Thoracic aorta (tissue), 2 donors: Measurements from ENCODE around the gene ROBO1. TPM values are rescaled to one million over a fixed set of nuclear protein-coding genes. Genes with fewer than 3 reads are reported as not detected.

ENCODE experiments used
- ATAC-seq: fragments of 150-250 bp; one replicate; pipeline ENCODE4 v1.8.0; 2017; ENCODE audit warnings: low read depth; ENCODE audit not compliant: insufficient number of reproducible peaks, low FRiP score
- DNase-seq: peaks from one replicate; pipeline ENCODE4 v3.0.0-alpha.2; 2020; ENCODE audit warnings: low spot score
- H3K27ac ChIP-seq, 2 donors: fragments of 200-600 bp; sonication (generic); 1 replicate in 1 of 2; 2 replicates in 1 of 2; pipeline ENCODE4 v1.5.1; 2016; ENCODE audit warnings: mild to moderate bottlenecking in 2 of 2, moderate library complexity in 2 of 2
- H3K27me3 ChIP-seq: fragments of 200-600 bp; sonication (generic); replicated peaks from 2 replicates; pipeline ENCODE4 v1.6.0; 2016; ENCODE audit warnings: mild to moderate bottlenecking; ENCODE audit not compliant: insufficient read depth
- H3K36me3 ChIP-seq: fragments of 200-600 bp; sonication (generic); one replicate; pipeline ENCODE4 v1.5.1; 2016
- H3K4me1 ChIP-seq, 2 donors: fragments of 200-600 bp; sonication (generic); 1 replicate in 1 of 2; 2 replicates in 1 of 2; pipeline versions ENCODE4 v1.5.1 to v1.6.0; 2016; ENCODE audit warnings: low read depth in 2 of 2, mild to moderate bottlenecking in 1 of 2; ENCODE audit not compliant: control insufficient read depth in 1 of 2
- H3K4me3 ChIP-seq: fragments of 200-600 bp; sonication (generic); 2 replicates; pipeline ENCODE4 v1.5.1; 2016; ENCODE audit warnings: mild to moderate bottlenecking
- H3K9me3 ChIP-seq: fragments of 200-600 bp; sonication (generic); 2 replicates; pipeline ENCODE4 v1.5.1; 2016
- CTCF ChIP-seq: fragments of 200-600 bp; sonication (generic); IDR thresholded peaks from one replicate; pipeline ENCODE4 v1.5.1; 2019; ENCODE audit warnings: antibody characterized with exemption
- total RNA-seq, 2 donors: library from RNA; depleted of rRNA; stranded (reverse); fragments of >200 nt; gene quantifications; one replicate each; pipeline versions ENCODE4 v1.1.0 to v1.2.3, GENCODE V29; 2016

The ROBO1 gene
- total RNA-seq, 2 donors from 2014 or later, result 13.3 to 24.4 TPM

- no peaks in the 10 kb centered on the region for H3K27me3 ChIP-seq
- no peak overlapping the region for H3K27ac ChIP-seq
- ATAC-seq (no peak), DNase-seq (no peak)
- no peaks in the 10 kb centered on the region for H3K36me3 ChIP-seq
- no peak overlapping the region for H3K4me3 ChIP-seq
- TF ChIP-seq CTCF, result no peak
- H3K9me3 ChIP-seq, result no peaks in the 10 kb centered on the region
- H3K4me1 ChIP-seq, result no peaks in the 10 kb centered on the region
Measured at GRCh38 chr3:78927759-78928158, 840.0 kb downstream of the ROBO1 start.

GRCh38 chr3:78926523-78926922 is 841.3 kb downstream of the ROBO1 start:
- Histone ChIP-seq H3K27me3 (no peaks in the 10 kb centered on the region), H3K4me1 (no peaks in the 10 kb centered on the region), H3K4me3 (no peak overlapping the region), H3K36me3 (no peaks in the 10 kb centered on the region), H3K9me3 (no peaks in the 10 kb centered on the region), H3K27ac (no peak overlapping the region)
- no peak for TF ChIP-seq CTCF
- DNase-seq (no peak), ATAC-seq (no peak)

GRCh38 chr3:78924711-78925110 is 843.1 kb downstream of the ROBO1 start:
- no peak overlapping the region for H3K4me3 ChIP-seq
- H3K4me1 ChIP-seq, result no peaks in the 10 kb centered on the region
- TF ChIP-seq CTCF, result no peak
- no peaks in the 10 kb centered on the region for H3K27me3 ChIP-seq
- no peaks in the 10 kb centered on the region for H3K36me3 ChIP-seq
- H3K27ac ChIP-seq, result no peak overlapping the region
- no peaks in the 10 kb centered on the region for H3K9me3 ChIP-seq
- no peak for DNase-seq
- ATAC-seq, result no peak

GRCh38 chr3:78919021-78919755 is 848.6 kb downstream of the ROBO1 start:
- no peaks in the 10 kb centered on the region for H3K27me3 ChIP-seq
- peaks cover 14 to 15% of the 10 kb centered on the region in 2 donors for H3K4me1 ChIP-seq
- no peak for DNase-seq
- H3K36me3 ChIP-seq, result no peaks in the 10 kb centered on the region
- no peaks in the 10 kb centered on the region for H3K9me3 ChIP-seq
- H3K27ac ChIP-seq, result peak overlapping the region in 1 of 2 donors; percentile 42
- H3K4me3 ChIP-seq, result no peak overlapping the region
- no peak for TF ChIP-seq CTCF
- no peak for ATAC-seq

GRCh38 chr3:78918361-78919020 is 849.3 kb downstream of the ROBO1 start:
- Histone ChIP-seq H3K9me3 (no peaks in the 10 kb centered on the region), H3K4me1 (peaks cover 14 to 15% of the 10 kb centered on the region in 2 donors), H3K27me3 (no peaks in the 10 kb centered on the region), H3K27ac (peak overlapping the region; percentile 10 to 42), H3K36me3 (no peaks in the 10 kb centered on the region), H3K4me3 (peak overlapping the region; percentile 8)
- DNase-seq (no peak), ATAC-seq (no peak)
- TF ChIP-seq CTCF, result no peak
